Measurements from ENCODE around the gene CHDH.

CHDH gene

GRCh38 chr3:53863145-53863544 lies 16.9 kb upstream of the CHDH start:
- no peak overlapping the region for H3K4me3 ChIP-seq (ENCODE audit: control insufficient read depth, low read depth, low read length)
- DNase-seq (ENCODE audit: low read depth): no peak
- no peak for TF ChIP-seq CTCF (conservative IDR thresholded peaks at IDR 0.05; ENCODE audit: control insufficient read depth, insufficient read depth, low read depth, low read length)

GRCh38 chr3:53862241-53862640 lies 16.0 kb upstream of the CHDH start:
- DNase-seq (ENCODE audit: low read depth): no peak
- no peak for TF ChIP-seq CTCF (conservative IDR thresholded peaks at IDR 0.05; ENCODE audit: control insufficient read depth, insufficient read depth, low read depth, low read length)
- H3K4me3 ChIP-seq (ENCODE audit: control insufficient read depth, low read depth, low read length): no peak overlapping the region

GRCh38 chr3:53860196-53860595 lies 14.0 kb upstream of the CHDH start:
- H3K4me3 ChIP-seq (ENCODE audit: control insufficient read depth, low read depth, low read length): no peak overlapping the region
- no peak for DNase-seq (ENCODE audit: low read depth)
- no peak for TF ChIP-seq CTCF (conservative IDR thresholded peaks at IDR 0.05; ENCODE audit: control insufficient read depth, insufficient read depth, low read depth, low read length)

GRCh38 chr3:53859178-53859577 lies 13.0 kb upstream of the CHDH start:
- no peak for TF ChIP-seq CTCF (conservative IDR thresholded peaks at IDR 0.05; ENCODE audit: control insufficient read depth, insufficient read depth, low read depth, low read length)
- no peak for DNase-seq (ENCODE audit: low read depth)
- no peak overlapping the region for H3K4me3 ChIP-seq (ENCODE audit: control insufficient read depth, low read depth, low read length)

GRCh38 chr3:53858096-53858741 lies 12.0 kb upstream of the CHDH start:
- H3K4me3 ChIP-seq (ENCODE audit: control insufficient read depth, low read depth, low read length): no peak overlapping the region
- no peak for TF ChIP-seq CTCF (conservative IDR thresholded peaks at IDR 0.05; ENCODE audit: control insufficient read depth, insufficient read depth, low read depth, low read length)
- no peak for DNase-seq (ENCODE audit: low read depth)

GRCh38 chr3:53856964-53857363 lies 10.7 kb upstream of the CHDH start:
- no peak for TF ChIP-seq CTCF (conservative IDR thresholded peaks at IDR 0.05; ENCODE audit: control insufficient read depth, insufficient read depth, low read depth, low read length)
- DNase-seq (ENCODE audit: low read depth): no peak
- H3K4me3 ChIP-seq (ENCODE audit: control insufficient read depth, low read depth, low read length): no peak overlapping the region

GRCh38 chr3:53850895-53851294 lies 4.7 kb upstream of the CHDH start:
- DNase-seq (ENCODE audit: low read depth): peak; percentile 59
- TF ChIP-seq CTCF (conservative IDR thresholded peaks at IDR 0.05; ENCODE audit: control insufficient read depth, insufficient read depth, low read depth, low read length): no peak

More at GRCh38 chr3:53850895-53851294, 4.7 kb upstream of the CHDH start:
- no peak overlapping the region for H3K4me3 ChIP-seq (ENCODE audit: control insufficient read depth, low read depth, low read length)
